Erythroblast (primary cell): ENCODE data around the gene LCA5L.

Source experiments
- GATA1 ChIP-seq: IDR thresholded peaks from 2 replicates; pipeline ENCODE4 v1.6.1; 2011; ENCODE audit warnings: low read depth, mild to moderate bottlenecking, control low read depth, low read length, moderate library complexity
- POLR2A ChIP-seq: IDR thresholded peaks from 2 replicates; pipeline ENCODE4 v1.6.1; 2011; ENCODE audit warnings: mild to moderate bottlenecking, low read length

- TF ChIP-seq POLR2A (no peak), GATA1 (no peak)
Measured at GRCh38 chr21:39439232-39439631, 6.3 kb downstream of the LCA5L start.
